Measurements from ENCODE around the gene HSD17B11. TPM values are rescaled to one million over a fixed set of nuclear protein-coding genes. Genes with fewer than 3 reads are reported as not detected.
"Not testable (repeated sequence)": the region's sequence is repeated elsewhere in the genome, so short reads cannot be mapped to it uniquely, and the experiment has no call there.

Gene HSD17B11
- total RNA-seq, 1 donor = 63.8 TPM

- DNase-seq (ENCODE audit: low read depth in 2 of 3, low spot score in 2 of 3) = peak in 1 of 3 donors; percentile 44
Measured at GRCh38 chr4:87406462-87406861, 15.5 kb upstream of the HSD17B11 start.

- no peak for DNase-seq (ENCODE audit: low read depth in 2 of 3, low spot score in 2 of 3)
Measured at GRCh38 chr4:87405211-87405820, 14.3 kb upstream of the HSD17B11 start.

GRCh38 chr4:87403732-87404131, 12.7 kb upstream of the HSD17B11 start:
- not testable (repeated sequence) for DNase-seq (ENCODE audit: low read depth in 2 of 3, low spot score in 2 of 3)

GRCh38 chr4:87399954-87400353, 9.0 kb upstream of the HSD17B11 start:
- no peak for DNase-seq (ENCODE audit: low read depth in 2 of 3, low spot score in 2 of 3)

- no peak for DNase-seq (ENCODE audit: low read depth in 2 of 3, low spot score in 2 of 3)
Measured at GRCh38 chr4:87399148-87399547, 8.2 kb upstream of the HSD17B11 start.

GRCh38 chr4:87395851-87396250, 4.9 kb upstream of the HSD17B11 start:
- not testable (repeated sequence) for DNase-seq (ENCODE audit: low read depth in 2 of 3, low spot score in 2 of 3)

- not testable (repeated sequence) for DNase-seq (ENCODE audit: low read depth in 2 of 3, low spot score in 2 of 3)
Measured at GRCh38 chr4:87395073-87395472, 4.1 kb upstream of the HSD17B11 start.

GRCh38 chr4:87392183-87392582, 1.2 kb upstream of the HSD17B11 start:
- no peak for DNase-seq (ENCODE audit: low read depth in 2 of 3, low spot score in 2 of 3)

- no peak for DNase-seq (ENCODE audit: low read depth in 2 of 3, low spot score in 2 of 3)
Measured at GRCh38 chr4:87391576-87392054, 627 bp upstream of the HSD17B11 start.

- DNase-seq (ENCODE audit: low read depth in 2 of 3, low spot score in 2 of 3) = no peak
Measured at GRCh38 chr4:87390551-87390890, 467 bp downstream of the HSD17B11 start.

- not testable (repeated sequence) for DNase-seq (ENCODE audit: low read depth in 2 of 3, low spot score in 2 of 3)
Measured at GRCh38 chr4:87390055-87390454, 933 bp downstream of the HSD17B11 start.

- DNase-seq (ENCODE audit: low read depth in 2 of 3, low spot score in 2 of 3) = no peak
Measured at GRCh38 chr4:87388901-87389300, 2.1 kb downstream of the HSD17B11 start.

GRCh38 chr4:87387237-87387636, 3.8 kb downstream of the HSD17B11 start:
- DNase-seq (ENCODE audit: low read depth in 2 of 3, low spot score in 2 of 3) = no peak

- DNase-seq (ENCODE audit: low read depth in 2 of 3, low spot score in 2 of 3) = not testable (repeated sequence)
Measured at GRCh38 chr4:87384466-87385132, 6.4 kb downstream of the HSD17B11 start.

GRCh38 chr4:87382931-87383330, 8.1 kb downstream of the HSD17B11 start:
- no peak for DNase-seq (ENCODE audit: low read depth in 2 of 3, low spot score in 2 of 3)

GRCh38 chr4:87382116-87382515, 8.9 kb downstream of the HSD17B11 start:
- no peak for DNase-seq (ENCODE audit: low read depth in 2 of 3, low spot score in 2 of 3)

GRCh38 chr4:87377816-87378215, 13.2 kb downstream of the HSD17B11 start:
- no peak for DNase-seq (ENCODE audit: low read depth in 2 of 3, low spot score in 2 of 3)

- peak in 2 of 3 donors; percentile 51 to 74 for DNase-seq (ENCODE audit: low read depth in 2 of 3, low spot score in 2 of 3)
Measured at GRCh38 chr4:87375719-87376291, 15.2 kb downstream of the HSD17B11 start.

GRCh38 chr4:87370068-87370467, 20.9 kb downstream of the HSD17B11 start:
- no peak for DNase-seq (ENCODE audit: low read depth in 2 of 3, low spot score in 2 of 3)

- DNase-seq (ENCODE audit: low read depth in 2 of 3, low spot score in 2 of 3) = no peak
Measured at GRCh38 chr4:87366521-87367162, 24.3 kb downstream of the HSD17B11 start.

- DNase-seq (ENCODE audit: low read depth in 2 of 3, low spot score in 2 of 3) = no peak
Measured at GRCh38 chr4:87365348-87365747, 25.6 kb downstream of the HSD17B11 start.

- no peak for DNase-seq (ENCODE audit: low read depth in 2 of 3, low spot score in 2 of 3)
Measured at GRCh38 chr4:87363552-87363951, 27.4 kb downstream of the HSD17B11 start.

Data from hematopoietic multipotent progenitor cell (in vitro differentiated cells).